Activated CD4-positive, alpha-beta T cell treated with anti-CD3 and anti-CD28 coated beads for 48 hours (primary cell): ENCODE results near the gene PLA2G10.
"Not testable (repeated sequence)": the region's sequence is repeated elsewhere in the genome, so short reads cannot be mapped to it uniquely, and the experiment has no call there.

Source experiments
- DNase-seq: peaks from one replicate; pipeline ENCODE4 v3.0.0-alpha.2; 2020

Gene PLA2G10

GRCh38 chr16:14658063-14658462 lies 36.0 kb downstream of the PLA2G10 start:
- no peak for DNase-seq

GRCh38 chr16:14652726-14653125 lies 41.4 kb downstream of the PLA2G10 start:
- no peak for DNase-seq

GRCh38 chr16:14650629-14651028 lies 43.5 kb downstream of the PLA2G10 start:
- DNase-seq: no peak

- DNase-seq: no peak
Observed at GRCh38 chr16:14649816-14650215, 44.3 kb downstream of the PLA2G10 start.

- peak; percentile 35 for DNase-seq
Observed at GRCh38 chr16:14641926-14642325, 52.2 kb downstream of the PLA2G10 start.

GRCh38 chr16:14641206-14641605 lies 52.9 kb downstream of the PLA2G10 start:
- DNase-seq: no peak

- DNase-seq: no peak
Observed at GRCh38 chr16:14640538-14640937, 53.6 kb downstream of the PLA2G10 start.

- DNase-seq: not testable (repeated sequence)
Observed at GRCh38 chr16:14636951-14637240, 57.2 kb downstream of the PLA2G10 start.

- not testable (repeated sequence) for DNase-seq
Observed at GRCh38 chr16:14636179-14636950, 57.7 kb downstream of the PLA2G10 start.

- no peak for DNase-seq
Observed at GRCh38 chr16:14635395-14636165, 58.5 kb downstream of the PLA2G10 start.

GRCh38 chr16:14634389-14634725 lies 59.8 kb downstream of the PLA2G10 start:
- no peak for DNase-seq

- peak; percentile 99 for DNase-seq
Observed at GRCh38 chr16:14632693-14633569, 61.2 kb downstream of the PLA2G10 start, which contains the start of gene BFAR. BFAR (plus strand) TSS chr16:14632951; CDS start chr16:14644347, 11,396 bp downstream.

GRCh38 chr16:14630620-14631330 lies 63.3 kb downstream of the PLA2G10 start:
- DNase-seq: not testable (repeated sequence)

- DNase-seq: peak; percentile 99
Observed at GRCh38 chr16:14629919-14630619, 64.0 kb downstream of the PLA2G10 start, which contains the start of gene PARN. PARN (minus strand) TSS chr16:14630260; CDS start chr16:14630125, 135 bp downstream.

GRCh38 chr16:14629612-14629918 lies 64.5 kb downstream of the PLA2G10 start:
- no peak for DNase-seq

GRCh38 chr16:14628806-14629611 lies 65.1 kb downstream of the PLA2G10 start:
- peak; percentile 13 for DNase-seq

- no peak for DNase-seq
Observed at GRCh38 chr16:14627078-14627477, 67.0 kb downstream of the PLA2G10 start.
